Adrenal gland (tissue), 5 donors: ENCODE data around the gene BRSK1.

Experiments used
- CTCF ChIP-seq, 6 experiments: fragments of 450-650 bp in 4 of 6; fragments of 200-600 bp in 2 of 6; sonication (generic) in 1 of 6; IDR thresholded peaks; 1 replicate in 5 of 6; 2 replicates in 1 of 6; pipeline versions ENCODE4 v1.5.1 to v1.8.0; 2016 to 2021; ENCODE audit warnings: antibody characterized with exemption in 6 of 6, mild to moderate bottlenecking in 2 of 6, moderate library complexity in 1 of 6
- POLR2A ChIP-seq, 2 donors: fragments of 450-650 bp; IDR thresholded peaks; one replicate each; pipeline ENCODE4 v1.6.1; 2017; ENCODE audit warnings: antibody characterized with exemption in 2 of 2, mild to moderate bottlenecking in 2 of 2, moderate library complexity in 1 of 2
- donor health status: DM: no; HTN: no; CAD: no.

- TF ChIP-seq CTCF (IDR thresholded peaks at IDR 0.05) (no peak), POLR2A (IDR thresholded peaks at IDR 0.05) (no peak)
Measured at GRCh38 chr19:55347442-55348009, 63.7 kb downstream of the BRSK1 start.
